ENCODE measurements around the gene KRTAP4-8.
"Not testable (repeated sequence)": the region's sequence is repeated elsewhere in the genome, so short reads cannot be mapped to it uniquely, and the experiment has no call there.

KRTAP4-8 gene

GRCh38 chr17:41121742-41122141 lies 23.8 kb upstream of the KRTAP4-8 start:
- no peak for DNase-seq (ENCODE audit: low read depth, low spot score)
- no peak overlapping the region for H3K4me3 ChIP-seq (ENCODE audit: low read depth, low read length)
- in situ Hi-C loops (cut with HindIII; ENCODE audit: low sequenced_read_pairs): no loop called here
- TF ChIP-seq CTCF (IDR thresholded peaks at IDR 0.05; ENCODE audit: low read depth, low read length): no peak

GRCh38 chr17:41119696-41120690 lies 22.1 kb upstream of the KRTAP4-8 start:
- in situ Hi-C loops (cut with HindIII; ENCODE audit: low sequenced_read_pairs); H3K4me3 ChIP-seq (ENCODE audit: low read depth, low read length); DNase-seq (ENCODE audit: low read depth, low spot score): not testable (repeated sequence)

- TF ChIP-seq CTCF (IDR thresholded peaks at IDR 0.05; ENCODE audit: low read depth, low read length): no peak
- H3K4me3 ChIP-seq (ENCODE audit: low read depth, low read length): no peak overlapping the region
- DNase-seq (ENCODE audit: low read depth, low spot score): no peak
- in situ Hi-C loops (cut with HindIII; ENCODE audit: low sequenced_read_pairs): no loop called here
Observed at GRCh38 chr17:41118721-41119120, 20.8 kb upstream of the KRTAP4-8 start.

- DNase-seq (ENCODE audit: low read depth, low spot score); H3K4me3 ChIP-seq (ENCODE audit: low read depth, low read length); in situ Hi-C loops (cut with HindIII; ENCODE audit: low sequenced_read_pairs): not testable (repeated sequence)
Observed at GRCh38 chr17:41117846-41118386, 20.0 kb upstream of the KRTAP4-8 start, which contains the start of gene KRTAP4-11. Gene KRTAP4-11, minus strand, starts transcription at chr17:41118373. Its CDS starts 58 bp downstream, at chr17:41118315.

- no peak overlapping the region for H3K4me3 ChIP-seq (ENCODE audit: low read depth, low read length)
- no peak for DNase-seq (ENCODE audit: low read depth, low spot score)
- in situ Hi-C loops (cut with HindIII; ENCODE audit: low sequenced_read_pairs): no loop called here
- TF ChIP-seq CTCF (IDR thresholded peaks at IDR 0.05; ENCODE audit: low read depth, low read length): no peak
Observed at GRCh38 chr17:41116297-41116696, 18.4 kb upstream of the KRTAP4-8 start.

GRCh38 chr17:41111151-41111885 lies 13.4 kb upstream of the KRTAP4-8 start:
- no peak for TF ChIP-seq CTCF (IDR thresholded peaks at IDR 0.05; ENCODE audit: low read depth, low read length)
- in situ Hi-C loops (cut with HindIII; ENCODE audit: low sequenced_read_pairs): no loop called here
- no peak overlapping the region for H3K4me3 ChIP-seq (ENCODE audit: low read depth, low read length)
- DNase-seq (ENCODE audit: low read depth, low spot score): no peak

GRCh38 chr17:41108728-41109386 lies 10.9 kb upstream of the KRTAP4-8 start:
- in situ Hi-C loops (cut with HindIII; ENCODE audit: low sequenced_read_pairs); H3K4me3 ChIP-seq (ENCODE audit: low read depth, low read length); DNase-seq (ENCODE audit: low read depth, low spot score): not testable (repeated sequence)
